Upper lobe of left lung (tissue), 4 donors: ENCODE results near the gene CDH18.

Experiments
- POLR2AphosphoS5 ChIP-seq, 2 donors: sonication (generic); formaldehyde crosslinking; IDR thresholded peaks; one replicate each; pipeline ENCODE4 v1.5.1; 2017; ENCODE audit warnings: antibody characterized with exemption in 2 of 2
- TF ChIP-seq, protein P1 (sequence below), 6 experiments: fragments of 450-650 bp in 4 of 6; fragments of 200-600 bp in 2 of 6; sonication (generic) in 2 of 6; IDR thresholded peaks; one replicate each; pipeline ENCODE4 v1.5.1; 2016 to 2019; ENCODE audit warnings: antibody characterized with exemption in 6 of 6

DNA sequence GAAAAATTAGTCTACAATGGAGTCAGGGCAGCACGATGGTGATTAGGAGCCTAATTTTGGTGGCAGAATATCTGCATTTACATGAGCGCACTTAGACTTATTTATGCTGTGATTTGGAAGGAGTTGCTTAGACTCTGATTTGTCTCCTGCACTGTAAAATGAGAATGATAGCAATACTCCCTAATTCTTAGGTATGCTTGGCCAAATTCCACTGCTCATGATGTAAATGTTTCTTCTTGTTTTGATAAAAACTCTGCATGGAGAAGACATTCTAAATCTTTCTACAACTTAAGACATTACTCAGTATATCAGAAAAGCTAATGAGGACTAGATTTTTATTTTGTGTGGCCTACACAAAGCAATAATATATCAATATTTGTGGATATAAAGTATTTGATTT, 205.4 kb downstream of the CDH18 start:
- TF ChIP-seq, protein P1, sequence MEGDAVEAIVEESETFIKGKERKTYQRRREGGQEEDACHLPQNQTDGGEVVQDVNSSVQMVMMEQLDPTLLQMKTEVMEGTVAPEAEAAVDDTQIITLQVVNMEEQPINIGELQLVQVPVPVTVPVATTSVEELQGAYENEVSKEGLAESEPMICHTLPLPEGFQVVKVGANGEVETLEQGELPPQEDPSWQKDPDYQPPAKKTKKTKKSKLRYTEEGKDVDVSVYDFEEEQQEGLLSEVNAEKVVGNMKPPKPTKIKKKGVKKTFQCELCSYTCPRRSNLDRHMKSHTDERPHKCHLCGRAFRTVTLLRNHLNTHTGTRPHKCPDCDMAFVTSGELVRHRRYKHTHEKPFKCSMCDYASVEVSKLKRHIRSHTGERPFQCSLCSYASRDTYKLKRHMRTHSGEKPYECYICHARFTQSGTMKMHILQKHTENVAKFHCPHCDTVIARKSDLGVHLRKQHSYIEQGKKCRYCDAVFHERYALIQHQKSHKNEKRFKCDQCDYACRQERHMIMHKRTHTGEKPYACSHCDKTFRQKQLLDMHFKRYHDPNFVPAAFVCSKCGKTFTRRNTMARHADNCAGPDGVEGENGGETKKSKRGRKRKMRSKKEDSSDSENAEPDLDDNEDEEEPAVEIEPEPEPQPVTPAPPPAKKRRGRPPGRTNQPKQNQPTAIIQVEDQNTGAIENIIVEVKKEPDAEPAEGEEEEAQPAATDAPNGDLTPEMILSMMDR (IDR thresholded peaks at IDR 0.05) = no peak
- TF ChIP-seq POLR2AphosphoS5 (IDR thresholded peaks at IDR 0.05) = no peak
